Parathyroid adenoma (tissue), 2 donors: Measurements from ENCODE around the gene CLSTN2.

ENCODE experiments used
- H2AFZ ChIP-seq: fragments of 300-600 bp; sonication (generic); one replicate; pipeline ENCODE4 v1.7.0; 2017; ENCODE audit warnings: antibody characterized with exemption, mild to moderate bottlenecking
- H3K27ac ChIP-seq: fragments of 300-600 bp; sonication (generic); one replicate; pipeline ENCODE4 v1.7.0; 2017
- H3K27me3 ChIP-seq: fragments of 300-600 bp; sonication (generic); one replicate; pipeline ENCODE4 v1.7.0; 2017; ENCODE audit warnings: low read length; ENCODE audit not compliant: control insufficient read depth, insufficient read depth
- H3K36me3 ChIP-seq: fragments of 300-600 bp; sonication (generic); one replicate; pipeline ENCODE4 v1.7.0; 2017; ENCODE audit warnings: low read length; ENCODE audit not compliant: control insufficient read depth, insufficient read depth
- H3K4me1 ChIP-seq: fragments of 300-600 bp; sonication (generic); one replicate; pipeline ENCODE4 v1.7.0; 2017; ENCODE audit warnings: control low read depth
- H3K4me2 ChIP-seq: fragments of 300-600 bp; sonication (generic); one replicate; pipeline ENCODE4 v1.7.0; 2017; ENCODE audit warnings: low read length
- H3K4me3 ChIP-seq: fragments of 300-600 bp; sonication (generic); one replicate; pipeline ENCODE4 v1.7.0; 2017; ENCODE audit warnings: low read depth, low read length
- H3K79me2 ChIP-seq: fragments of 300-600 bp; sonication (generic); one replicate; pipeline ENCODE4 v1.7.0; 2017; ENCODE audit warnings: control low read depth
- H3K9ac ChIP-seq: fragments of 300-600 bp; sonication (generic); one replicate; pipeline ENCODE4 v1.7.0; 2017; ENCODE audit warnings: mild to moderate bottlenecking
- H3K9me3 ChIP-seq: fragments of 300-600 bp; sonication (generic); one replicate; pipeline ENCODE4 v1.7.0; 2017; ENCODE audit warnings: low read length; ENCODE audit not compliant: control insufficient read depth
- CTCF ChIP-seq: fragments of 300-600 bp; sonication (generic); IDR thresholded peaks from one replicate; pipeline ENCODE4 v1.7.0; 2017; ENCODE audit warnings: antibody characterized with exemption, mild to moderate bottlenecking
- donor health status: primary hyperparathyroidism.

The CLSTN2 gene

GRCh38 chr3:139975594-139976365 lies 40.8 kb downstream of the CLSTN2 start:
- no peak for TF ChIP-seq CTCF
- Histone ChIP-seq H3K9ac (no peak overlapping the region), H3K4me1 (no peaks in the 10 kb centered on the region), H3K79me2 (no peaks in the 10 kb centered on the region), H3K36me3 (no peaks in the 10 kb centered on the region), H3K4me2 (no peak overlapping the region), H2AFZ (no peak overlapping the region), H3K27me3 (no peaks in the 10 kb centered on the region), H3K9me3 (no peaks in the 10 kb centered on the region), H3K4me3 (no peak overlapping the region), H3K27ac (no peak overlapping the region)

GRCh38 chr3:139978966-139979365 lies 44.0 kb downstream of the CLSTN2 start:
- no peak overlapping the region for H3K27ac ChIP-seq

GRCh38 chr3:139979991-139980390 lies 45.0 kb downstream of the CLSTN2 start:
- no peaks in the 10 kb centered on the region for H3K9me3 ChIP-seq
- no peak overlapping the region for H3K4me2 ChIP-seq
- H3K36me3 ChIP-seq: no peaks in the 10 kb centered on the region
- no peak overlapping the region for H3K27ac ChIP-seq
- H3K79me2 ChIP-seq: no peaks in the 10 kb centered on the region
- TF ChIP-seq CTCF: no peak
- no peaks in the 10 kb centered on the region for H3K27me3 ChIP-seq
- no peaks in the 10 kb centered on the region for H3K4me1 ChIP-seq
- no peak overlapping the region for H3K4me3 ChIP-seq
- no peak overlapping the region for H2AFZ ChIP-seq
- H3K9ac ChIP-seq: no peak overlapping the region

More at GRCh38 chr3:139978966-139979365, 44.0 kb downstream of the CLSTN2 start:
- no peak overlapping the region for H3K4me2 ChIP-seq
- H3K9ac ChIP-seq: no peak overlapping the region
- no peak overlapping the region for H2AFZ ChIP-seq
- H3K4me1 ChIP-seq: no peaks in the 10 kb centered on the region
- no peak overlapping the region for H3K4me3 ChIP-seq
- no peaks in the 10 kb centered on the region for H3K27me3 ChIP-seq
- no peaks in the 10 kb centered on the region for H3K36me3 ChIP-seq
- no peaks in the 10 kb centered on the region for H3K9me3 ChIP-seq
- no peaks in the 10 kb centered on the region for H3K79me2 ChIP-seq
- TF ChIP-seq CTCF: no peak

GRCh38 chr3:139982404-139982803 lies 47.4 kb downstream of the CLSTN2 start:
- H3K27ac ChIP-seq: no peak overlapping the region
- H3K79me2 ChIP-seq: no peaks in the 10 kb centered on the region
- H3K9ac ChIP-seq: no peak overlapping the region
- H3K4me2 ChIP-seq: no peak overlapping the region
- H3K9me3 ChIP-seq: no peaks in the 10 kb centered on the region
- H3K4me3 ChIP-seq: no peak overlapping the region
- H3K4me1 ChIP-seq: no peaks in the 10 kb centered on the region
- no peaks in the 10 kb centered on the region for H3K36me3 ChIP-seq
- H2AFZ ChIP-seq: no peak overlapping the region
- TF ChIP-seq CTCF: no peak
- no peaks in the 10 kb centered on the region for H3K27me3 ChIP-seq

- Histone ChIP-seq H3K4me3 (no peak overlapping the region), H3K9ac (no peak overlapping the region), H3K4me2 (no peak overlapping the region), H3K79me2 (no peaks in the 10 kb centered on the region), H3K36me3 (no peaks in the 10 kb centered on the region), H3K4me1 (no peaks in the 10 kb centered on the region), H2AFZ (no peak overlapping the region), H3K9me3 (no peaks in the 10 kb centered on the region), H3K27me3 (no peaks in the 10 kb centered on the region), H3K27ac (no peak overlapping the region)
- TF ChIP-seq CTCF: no peak
Observed at GRCh38 chr3:139985576-139985975, 50.6 kb downstream of the CLSTN2 start.
